ENCODE results near the gene CDHR3. TPM values are rescaled to one million over a fixed set of nuclear protein-coding genes. Genes with fewer than 3 reads are reported as not detected.
"Not testable (repeated sequence)": the region's sequence is repeated elsewhere in the genome, so short reads cannot be mapped to it uniquely, and the experiment has no call there.

CDHR3 gene
- total RNA-seq, 2 donors from 2014 or later: 0.71 to 2.2 TPM

DNA sequence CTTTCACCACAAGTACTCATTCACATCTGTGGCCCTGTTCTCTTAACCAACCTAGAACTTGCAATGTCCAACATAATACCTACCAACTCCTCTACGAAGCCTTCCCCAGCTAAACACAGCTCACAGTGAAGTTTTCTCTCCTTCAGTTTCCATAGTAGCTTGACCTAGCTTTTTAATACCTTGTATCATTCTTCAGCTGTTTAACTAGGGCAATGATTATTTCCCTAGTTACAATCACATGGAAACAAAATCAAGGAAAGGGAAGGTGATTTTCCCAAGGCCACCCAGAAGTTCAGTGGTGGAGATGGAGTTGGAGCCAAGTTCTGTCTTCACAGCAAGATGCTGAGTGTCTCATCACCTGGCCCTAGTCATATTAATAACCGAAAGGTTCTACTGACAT lies 16.3 kb downstream of the CDHR3 start:
- H3K9me3 Mint-ChIP-seq: no peaks in the 10 kb centered on the region
- H3K27ac Mint-ChIP-seq: no peak overlapping the region
- peaks cover 4% of the 10 kb centered on the region for H3K27me3 Mint-ChIP-seq
- no peaks in the 10 kb centered on the region for H3K4me1 Mint-ChIP-seq
- ATAC-seq (replicated peaks): no peak
- no peaks in the 10 kb centered on the region for H3K36me3 Mint-ChIP-seq (ENCODE audit: low read depth)
- no peak overlapping the region for H3K4me3 Mint-ChIP-seq

DNA sequence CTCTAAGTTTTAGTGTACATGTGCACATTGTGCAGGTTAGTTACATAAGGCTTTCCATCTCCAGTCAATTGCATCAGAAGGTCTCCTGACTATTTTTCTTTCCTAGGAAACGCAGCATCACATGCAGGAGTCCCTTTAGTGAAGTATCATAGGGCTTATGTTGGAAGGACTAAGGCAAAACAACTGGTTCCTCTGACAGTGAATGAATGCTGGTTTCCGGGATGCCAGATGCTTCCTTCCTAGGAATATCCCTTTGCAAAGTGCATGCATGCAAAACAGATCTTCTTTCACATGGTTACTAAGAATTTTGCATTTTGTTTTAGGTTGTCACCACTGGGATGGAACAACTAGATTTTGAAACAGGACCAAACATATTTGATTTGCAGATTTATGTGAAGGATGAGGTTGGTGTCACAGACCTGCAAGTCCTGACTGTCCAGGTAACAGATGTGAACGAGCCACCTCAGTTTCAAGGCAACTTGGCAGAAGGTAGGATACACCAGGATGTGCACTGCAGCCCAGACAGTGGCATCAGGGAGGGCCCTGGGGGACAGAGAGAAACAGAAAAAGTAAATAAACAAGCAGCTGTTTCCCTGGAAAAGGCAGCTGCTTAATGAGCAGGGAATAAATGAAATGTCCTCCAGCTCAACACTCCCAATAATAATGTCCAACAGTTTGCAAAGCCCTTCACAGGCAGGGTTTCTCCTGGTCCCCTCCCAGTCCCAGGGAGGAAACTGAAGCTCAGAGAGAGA lies 17.8 kb downstream of the CDHR3 start:
- H3K27ac Mint-ChIP-seq: no peak overlapping the region
- no peaks in the 10 kb centered on the region for H3K9me3 Mint-ChIP-seq
- ATAC-seq (replicated peaks): no peak
- no peaks in the 10 kb centered on the region for H3K4me1 Mint-ChIP-seq
- H3K27me3 Mint-ChIP-seq: peaks cover 4% of the 10 kb centered on the region
- no peaks in the 10 kb centered on the region for H3K36me3 Mint-ChIP-seq (ENCODE audit: low read depth)
- H3K4me3 Mint-ChIP-seq: no peak overlapping the region

GRCh38 chr7:105982388-105982787 lies 19.3 kb downstream of the CDHR3 start:
- Mint-ChIP-seq H3K4me1 (no peaks in the 10 kb centered on the region), H3K36me3 (ENCODE audit: low read depth) (no peaks in the 10 kb centered on the region), H3K9me3 (no peaks in the 10 kb centered on the region), H3K27ac (no peak overlapping the region), H3K4me3 (no peak overlapping the region), H3K27me3 (peaks cover 4% of the 10 kb centered on the region)
- ATAC-seq (replicated peaks): no peak

- H3K27ac Mint-ChIP-seq; H3K36me3 Mint-ChIP-seq (ENCODE audit: low read depth); ATAC-seq (replicated peaks); H3K4me3 Mint-ChIP-seq; H3K9me3 Mint-ChIP-seq; H3K4me1 Mint-ChIP-seq; H3K27me3 Mint-ChIP-seq: not testable (repeated sequence)
Observed at GRCh38 chr7:105984808-105985207, 21.7 kb downstream of the CDHR3 start.

- H3K9me3 Mint-ChIP-seq: no peaks in the 10 kb centered on the region
- H3K27ac Mint-ChIP-seq: no peak overlapping the region
- peaks cover 4% of the 10 kb centered on the region for H3K27me3 Mint-ChIP-seq
- no peak for ATAC-seq (replicated peaks)
- H3K4me3 Mint-ChIP-seq: no peak overlapping the region
- no peaks in the 10 kb centered on the region for H3K4me1 Mint-ChIP-seq
- H3K36me3 Mint-ChIP-seq (ENCODE audit: low read depth): no peaks in the 10 kb centered on the region
Observed at GRCh38 chr7:105985229-105985628, 22.2 kb downstream of the CDHR3 start.

DNA sequence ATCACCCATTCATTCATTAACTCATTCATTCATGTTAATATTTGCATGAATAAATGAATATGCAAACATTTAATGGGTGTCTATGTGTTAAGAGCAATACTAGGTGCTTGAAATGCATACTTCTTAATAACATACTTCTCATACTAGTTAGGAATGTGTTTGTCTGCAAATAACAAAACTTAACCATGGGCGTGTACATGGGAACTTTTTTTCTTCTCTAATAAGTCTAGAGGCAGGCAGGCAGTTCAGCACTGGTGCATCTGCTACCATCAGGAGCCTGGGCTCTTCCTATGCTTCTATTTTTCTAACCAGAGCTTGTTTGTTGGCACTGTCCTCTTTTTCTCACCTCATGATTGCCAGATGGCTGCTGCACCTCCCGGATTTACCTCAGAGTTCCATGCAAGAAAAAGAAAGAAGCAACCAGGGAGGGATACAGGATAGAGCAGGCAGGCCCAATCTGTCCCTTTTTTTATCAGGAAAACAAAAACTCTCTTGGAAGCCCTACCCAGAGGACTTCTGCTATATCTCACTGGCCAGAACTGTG lies 22.7 kb downstream of the CDHR3 start:
- ATAC-seq (replicated peaks): no peak
- Mint-ChIP-seq H3K27me3 (peaks cover 4% of the 10 kb centered on the region), H3K36me3 (ENCODE audit: low read depth) (no peaks in the 10 kb centered on the region), H3K4me1 (no peaks in the 10 kb centered on the region), H3K4me3 (no peak overlapping the region), H3K27ac (no peak overlapping the region), H3K9me3 (no peaks in the 10 kb centered on the region)

DNA sequence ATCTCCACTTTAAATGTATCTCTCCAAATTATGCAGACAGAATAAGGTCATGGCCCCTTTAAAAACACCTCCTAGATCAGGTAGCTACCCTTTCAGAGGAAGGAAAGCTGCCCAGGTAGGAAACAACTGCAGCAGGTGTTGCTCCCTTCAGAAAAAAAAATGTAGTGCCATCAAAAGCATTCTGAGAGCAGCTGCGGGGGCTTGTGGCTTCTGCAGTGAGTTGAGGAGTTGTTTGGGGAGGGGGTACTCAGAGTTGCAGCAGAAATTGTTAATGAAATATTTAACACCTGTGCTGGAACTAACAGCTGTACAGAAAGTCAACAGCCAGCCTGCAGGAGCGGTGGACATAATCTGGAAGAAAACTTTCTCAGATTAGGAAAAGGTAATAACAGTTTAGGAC lies 24.0 kb downstream of the CDHR3 start:
- Mint-ChIP-seq H3K4me1 (no peaks in the 10 kb centered on the region), H3K27me3 (no peaks in the 10 kb centered on the region), H3K4me3 (no peak overlapping the region), H3K9me3 (no peaks in the 10 kb centered on the region), H3K36me3 (ENCODE audit: low read depth) (no peaks in the 10 kb centered on the region), H3K27ac (no peak overlapping the region)
- no peak for ATAC-seq (replicated peaks)

GRCh38 chr7:105988276-105988675 lies 25.2 kb downstream of the CDHR3 start:
- Mint-ChIP-seq H3K9me3 (no peaks in the 10 kb centered on the region), H3K4me3 (no peak overlapping the region), H3K36me3 (ENCODE audit: low read depth) (no peaks in the 10 kb centered on the region), H3K27me3 (no peaks in the 10 kb centered on the region), H3K4me1 (no peaks in the 10 kb centered on the region), H3K27ac (no peak overlapping the region)
- ATAC-seq (replicated peaks): no peak

DNA sequence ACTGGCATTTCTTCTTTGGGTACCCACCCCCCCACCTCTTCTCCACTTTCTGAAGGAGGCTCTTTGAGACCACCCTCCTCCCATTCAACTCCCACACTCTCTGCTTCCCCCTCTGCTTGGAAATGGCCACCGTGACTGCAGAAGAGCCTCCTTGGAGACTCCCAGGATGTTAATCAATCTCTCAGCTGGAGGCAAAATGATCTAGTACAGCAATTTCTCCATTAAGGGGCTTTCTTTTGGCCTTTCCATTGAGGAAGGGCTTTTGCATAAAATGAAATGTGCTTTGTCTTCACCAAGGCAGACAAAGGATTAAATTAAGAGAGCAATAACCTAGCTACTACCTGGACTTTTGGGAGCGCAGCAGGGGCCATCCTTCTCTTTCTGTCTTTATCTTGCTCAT lies 26.1 kb downstream of the CDHR3 start:
- H3K27ac Mint-ChIP-seq: no peak overlapping the region
- no peaks in the 10 kb centered on the region for H3K36me3 Mint-ChIP-seq (ENCODE audit: low read depth)
- ATAC-seq (replicated peaks): no peak

GRCh38 chr7:105989686-105990085 lies 26.6 kb downstream of the CDHR3 start:
- H3K4me3 Mint-ChIP-seq: no peak overlapping the region
- no peaks in the 10 kb centered on the region for H3K9me3 Mint-ChIP-seq
- no peaks in the 10 kb centered on the region for H3K4me1 Mint-ChIP-seq
- H3K36me3 Mint-ChIP-seq (ENCODE audit: low read depth): no peaks in the 10 kb centered on the region
- no peak for ATAC-seq (replicated peaks)
- H3K27me3 Mint-ChIP-seq: no peaks in the 10 kb centered on the region
- no peak overlapping the region for H3K27ac Mint-ChIP-seq

More for the DNA sequence above, 26.1 kb downstream of the CDHR3 start:
- no peak overlapping the region for H3K4me3 Mint-ChIP-seq
- no peaks in the 10 kb centered on the region for H3K4me1 Mint-ChIP-seq
- H3K27me3 Mint-ChIP-seq: no peaks in the 10 kb centered on the region
- H3K9me3 Mint-ChIP-seq: no peaks in the 10 kb centered on the region

DNA sequence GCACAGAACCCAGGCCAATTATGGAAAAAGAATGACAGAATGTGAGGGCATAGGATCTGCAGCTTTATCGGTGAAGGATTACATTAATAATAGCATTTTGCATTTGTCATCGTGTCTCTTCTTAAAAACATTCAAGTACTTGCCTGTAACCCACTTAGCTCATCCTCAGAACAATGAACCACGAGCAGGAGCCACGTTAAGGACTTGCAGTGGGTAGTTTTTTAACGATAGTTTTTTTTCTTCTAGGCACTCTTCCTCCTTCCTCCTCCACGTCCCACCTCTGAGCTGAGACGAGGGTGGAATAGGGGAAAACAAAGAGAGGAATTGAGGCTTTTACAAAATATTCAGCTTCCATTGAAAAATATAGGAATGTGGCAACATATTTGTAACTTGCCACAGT lies 27.1 kb downstream of the CDHR3 start:
- Mint-ChIP-seq H3K4me1 (no peaks in the 10 kb centered on the region), H3K36me3 (ENCODE audit: low read depth) (no peaks in the 10 kb centered on the region), H3K27ac (no peak overlapping the region), H3K4me3 (no peak overlapping the region), H3K9me3 (no peaks in the 10 kb centered on the region), H3K27me3 (no peaks in the 10 kb centered on the region)
- ATAC-seq (replicated peaks): no peak

DNA sequence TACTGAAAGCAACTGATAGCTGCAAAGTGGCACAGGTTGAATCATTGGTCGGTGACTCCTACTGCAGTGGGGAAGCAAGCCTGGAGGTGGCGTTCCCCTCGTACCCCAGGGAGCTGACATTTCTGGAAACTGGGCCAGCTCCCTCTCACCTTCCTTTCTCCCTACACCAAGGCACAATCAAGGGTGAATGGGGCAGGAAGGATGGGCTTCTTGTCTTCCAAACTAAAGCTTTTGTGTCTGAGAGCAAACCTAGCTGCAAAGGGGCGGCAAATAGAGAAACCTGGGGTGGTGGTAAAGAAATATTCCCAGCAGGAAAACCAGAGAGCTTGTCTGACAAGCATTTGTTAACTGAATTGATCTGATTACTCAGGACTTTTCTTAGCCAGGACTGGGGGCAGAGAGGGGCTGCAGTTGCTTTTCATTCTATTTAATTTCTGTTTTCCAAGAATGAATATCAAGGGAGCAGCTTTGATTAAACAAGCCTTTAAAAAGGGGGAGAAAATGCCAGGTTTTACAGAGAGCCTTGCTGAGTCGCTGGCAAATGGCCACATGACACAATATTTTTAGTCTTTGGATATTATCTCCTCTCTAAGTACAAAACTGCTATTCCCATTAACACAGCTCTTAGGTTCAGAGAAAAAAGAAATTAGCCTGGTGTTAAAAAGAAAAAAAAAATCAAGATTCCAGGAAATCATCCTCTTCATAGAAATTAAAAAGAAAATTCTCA lies 27.8 kb downstream of the CDHR3 start:
- Mint-ChIP-seq H3K4me3 (no peak overlapping the region), H3K27me3 (no peaks in the 10 kb centered on the region), H3K27ac (no peak overlapping the region), H3K4me1 (no peaks in the 10 kb centered on the region), H3K9me3 (no peaks in the 10 kb centered on the region), H3K36me3 (ENCODE audit: low read depth) (no peaks in the 10 kb centered on the region)
- ATAC-seq (replicated peaks): no peak

- Mint-ChIP-seq H3K27me3 (no peaks in the 10 kb centered on the region), H3K4me3 (no peak overlapping the region), H3K36me3 (ENCODE audit: low read depth) (no peaks in the 10 kb centered on the region), H3K4me1 (no peaks in the 10 kb centered on the region), H3K9me3 (no peaks in the 10 kb centered on the region), H3K27ac (no peak overlapping the region)
- no peak for ATAC-seq (replicated peaks)
Observed at GRCh38 chr7:105992905-105993304, 29.8 kb downstream of the CDHR3 start.

DNA sequence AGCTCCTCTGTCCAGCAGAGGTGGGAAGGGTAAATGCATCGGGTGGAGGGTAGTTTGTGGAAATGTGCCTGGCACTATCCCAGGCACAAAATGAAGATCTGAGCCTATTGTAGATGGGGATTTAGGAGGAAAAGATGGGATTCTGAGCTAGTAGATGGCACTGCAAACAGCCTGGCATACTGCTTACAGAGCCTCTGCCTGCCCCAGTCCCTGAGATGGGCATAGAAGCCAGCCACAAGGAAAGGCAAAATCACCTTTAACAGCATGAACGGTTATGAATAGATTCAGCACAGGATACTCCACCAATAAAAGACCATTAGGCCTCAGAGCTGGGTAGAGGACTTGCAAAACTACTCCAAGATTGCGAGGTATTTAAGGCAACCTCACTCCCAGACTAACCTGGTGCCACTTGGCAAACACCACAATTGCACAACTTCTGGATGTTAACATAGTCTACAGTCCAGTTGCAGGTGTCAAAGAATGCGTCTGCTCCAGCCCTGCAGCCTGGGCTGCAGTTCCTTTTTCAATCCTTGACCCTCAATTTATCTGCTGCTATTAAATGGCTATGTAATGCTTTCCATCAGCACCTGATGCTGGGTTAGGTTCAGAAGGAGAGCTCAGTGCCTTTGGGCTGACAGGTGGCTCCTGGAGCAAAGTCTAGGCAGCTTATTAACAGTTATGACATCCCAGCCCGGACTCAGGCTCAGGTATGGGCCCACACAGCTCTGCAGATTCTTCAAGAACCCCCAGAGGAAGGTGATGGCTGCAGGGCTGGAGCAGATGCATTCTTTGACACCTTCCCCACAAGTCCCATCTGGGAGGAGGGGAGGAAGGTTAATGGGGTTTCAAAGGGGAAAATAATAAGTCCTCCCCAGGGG lies 34.0 kb downstream of the CDHR3 start:
- H3K36me3 Mint-ChIP-seq (ENCODE audit: low read depth): no peaks in the 10 kb centered on the region
- no peaks in the 10 kb centered on the region for H3K27me3 Mint-ChIP-seq
- no peak for ATAC-seq (replicated peaks)
- no peak overlapping the region for H3K4me3 Mint-ChIP-seq
- H3K9me3 Mint-ChIP-seq: no peaks in the 10 kb centered on the region
- no peak overlapping the region for H3K27ac Mint-ChIP-seq
- H3K4me1 Mint-ChIP-seq: no peaks in the 10 kb centered on the region
